Progenitor cell of endocrine pancreas (in vitro differentiated cells): Measurements from ENCODE around the gene NTSR1. TPM values are rescaled to one million over a fixed set of nuclear protein-coding genes. Genes with fewer than 3 reads are reported as not detected.

Experiments used
- DNase-seq: peaks from one replicate; pipeline ENCODE4 v3.0.0; 2021; ENCODE audit warnings: low spot score; ENCODE audit not compliant: unreplicated experiment
- H3K27ac Mint-ChIP-seq: 2 replicates; pipeline ENCODE4 v1.8.0; 2021; ENCODE audit warnings: mild to moderate bottlenecking, moderate library complexity, mixed read lengths
- H3K27me3 Mint-ChIP-seq: 2 replicates; pipeline ENCODE4 v1.8.0; 2021; ENCODE audit warnings: mixed read lengths
- H3K36me3 Mint-ChIP-seq: 2 replicates; pipeline ENCODE4 v1.8.0; 2022; ENCODE audit warnings: mixed read lengths; ENCODE audit not compliant: insufficient read depth
- H3K4me1 Mint-ChIP-seq: 2 replicates; pipeline ENCODE4 v1.8.0; 2021; ENCODE audit warnings: low read depth, mixed read lengths
- H3K4me3 Mint-ChIP-seq: 2 replicates; pipeline ENCODE4 v1.8.0; 2021; ENCODE audit warnings: low read depth, mild to moderate bottlenecking, moderate library complexity, mixed read lengths
- H3K9me3 Mint-ChIP-seq: 2 replicates; pipeline ENCODE4 v1.8.0; 2021; ENCODE audit warnings: low read depth, mixed read lengths
- CTCF ChIP-seq: fragments of 200-600 bp; sonication (generic); IDR thresholded peaks from one replicate; pipeline ENCODE4 v1.5.0; 2021; ENCODE audit warnings: antibody characterized with exemption, mild to moderate bottlenecking; ENCODE audit not compliant: unreplicated experiment
- total RNA-seq: library from RNA; stranded (reverse); gene quantifications from 2 replicates; pipeline ENCODE4 v1.2.1, GENCODE V29; 2021

NTSR1 gene
- total RNA-seq, 1 donor from 2014 or later: not detected

GRCh38 chr20:62760471-62760855, 51.8 kb downstream of the NTSR1 start:
- Mint-ChIP-seq H3K27me3 (peaks cover 20% of the 10 kb centered on the region), H3K9me3 (no peaks in the 10 kb centered on the region), H3K36me3 (no peaks in the 10 kb centered on the region), H3K27ac (no peak overlapping the region), H3K4me1 (peaks cover 6% of the 10 kb centered on the region), H3K4me3 (no peak overlapping the region)
- TF ChIP-seq CTCF: no peak
- no peak for DNase-seq

- H3K36me3 Mint-ChIP-seq: no peaks in the 10 kb centered on the region
- no peaks in the 10 kb centered on the region for H3K9me3 Mint-ChIP-seq
- H3K4me1 Mint-ChIP-seq: peaks cover 6% of the 10 kb centered on the region
- H3K4me3 Mint-ChIP-seq: no peak overlapping the region
- no peak for TF ChIP-seq CTCF
- DNase-seq: no peak
- H3K27me3 Mint-ChIP-seq: peaks cover 16% of the 10 kb centered on the region
- H3K27ac Mint-ChIP-seq: no peak overlapping the region
Measured at GRCh38 chr20:62760856-62761758, 52.5 kb downstream of the NTSR1 start.

GRCh38 chr20:62761759-62762131, 53.1 kb downstream of the NTSR1 start:
- H3K36me3 Mint-ChIP-seq: no peaks in the 10 kb centered on the region
- no peak overlapping the region for H3K27ac Mint-ChIP-seq
- H3K4me3 Mint-ChIP-seq: no peak overlapping the region
- peaks cover 16% of the 10 kb centered on the region for H3K27me3 Mint-ChIP-seq
- no peak for TF ChIP-seq CTCF
- peaks cover 6% of the 10 kb centered on the region for H3K4me1 Mint-ChIP-seq
- DNase-seq: no peak
- H3K9me3 Mint-ChIP-seq: no peaks in the 10 kb centered on the region

- Mint-ChIP-seq H3K36me3 (no peaks in the 10 kb centered on the region), H3K4me3 (no peak overlapping the region), H3K9me3 (no peaks in the 10 kb centered on the region), H3K27me3 (peaks cover 11% of the 10 kb centered on the region), H3K27ac (no peak overlapping the region), H3K4me1 (peaks cover 6% of the 10 kb centered on the region)
- DNase-seq: no peak
- no peak for TF ChIP-seq CTCF
Measured at GRCh38 chr20:62762376-62762775, 53.7 kb downstream of the NTSR1 start.

GRCh38 chr20:62762801-62763368, 54.2 kb downstream of the NTSR1 start:
- Mint-ChIP-seq H3K9me3 (no peaks in the 10 kb centered on the region), H3K27ac (no peak overlapping the region), H3K4me1 (peaks cover 6% of the 10 kb centered on the region), H3K27me3 (peaks cover 8% of the 10 kb centered on the region), H3K4me3 (no peak overlapping the region), H3K36me3 (no peaks in the 10 kb centered on the region)
- no peak for DNase-seq
- TF ChIP-seq CTCF: no peak
